ENCODE measurements around the gene GFPT2.
A peak's percentile ranks its signal among the peaks of the same experiment; 100 is the strongest.

The GFPT2 gene

DNA sequence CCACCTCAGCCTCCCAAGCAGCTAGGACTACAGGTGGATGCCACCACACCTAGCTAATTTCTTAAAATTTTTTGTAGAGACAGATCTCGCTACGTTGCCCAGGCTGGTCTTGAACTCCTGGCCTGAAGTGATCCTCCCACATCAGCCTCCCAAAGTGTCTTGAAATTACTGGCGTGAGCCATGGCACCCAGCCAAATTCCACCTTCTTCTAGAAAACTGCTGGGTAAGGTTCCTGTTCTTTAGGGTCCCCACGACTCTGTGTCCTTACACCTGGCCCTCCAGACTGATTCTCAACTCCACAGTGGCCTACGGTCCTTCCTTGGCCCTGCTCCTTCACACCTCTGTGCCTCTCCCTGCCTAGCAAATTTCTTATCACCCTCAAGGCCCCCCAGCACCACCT is 63.2 kb downstream of the GFPT2 start:
- Histone ChIP-seq H3K4me1 (ENCODE audit: control insufficient read depth, insufficient read depth, low read length) (0 out of 2 replicates have a peak, but pooled peaks cover 3% of the 10 kb centered on the region), H3K36me3 (ENCODE audit: control insufficient read depth in 2 of 2, insufficient read depth in 1 of 2, low read length in 2 of 2) (peaks cover 7 to 30% of the 10 kb centered on the region in 2 experiments), H3K27ac (ENCODE audit: extremely low read depth, low read depth, low read length) (no peak overlapping the region), H3K9me3 (ENCODE audit: control insufficient read depth, insufficient read depth, low read depth, low read length) (no peaks in the 10 kb centered on the region), H3K4me3 (ENCODE audit: low read depth, low read length) (peak overlapping the region; percentile 6; the same call in 1 of the 2 replicates)
- ChIA-PET POLR2A (interaction anchor here (1.6 kb wide), 1 partner anchor 81 kb away, joined by 4 read pairs; the partner anchor contains the start of gene RASGEF1C), CTCF (interaction anchor here (0.7 to 2.8 kb wide), 6 partner anchors 21 to 182 kb away, joined by 3 to 11 read pairs (median 5); partner anchors contain the start of gene RASGEF1C)
- no peak for TF ChIP-seq ZNF629 (tag by site-specific recombination; IDR thresholded peaks at IDR 0.05)
- no peak for TF ChIP-seq YY2 (tag by site-specific recombination; IDR thresholded peaks at IDR 0.05)

DNA sequence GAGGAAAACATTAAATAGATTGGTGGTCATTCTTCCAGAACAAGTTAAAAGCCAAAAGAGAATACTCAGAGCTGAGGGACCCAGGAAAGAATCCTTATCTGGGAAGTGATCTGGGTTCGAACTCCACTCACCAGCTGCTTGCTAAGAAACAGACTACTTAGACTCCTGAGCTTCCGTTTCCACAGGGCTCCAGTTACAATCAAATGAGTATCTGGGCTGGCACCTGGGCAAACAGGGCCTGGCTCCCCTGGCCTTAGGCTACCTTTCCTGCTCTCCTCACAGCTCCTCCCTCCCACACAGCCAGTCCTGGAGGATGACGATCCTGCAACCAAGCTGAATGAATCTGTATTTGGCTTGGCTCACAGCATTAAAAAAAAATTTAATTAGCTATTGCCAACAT is 63.7 kb downstream of the GFPT2 start:
- ChIA-PET CTCF (interaction anchor here (0.7 to 2.8 kb wide), 4 partner anchors 20 to 182 kb away, joined by 3 to 11 read pairs (median 5); partner anchors contain the start of gene RASGEF1C), POLR2A (interaction anchor here (0.5 to 1.6 kb wide), 2 partner anchors 31 to 81 kb away, joined by 4 read pairs; partner anchors contain the start of gene RASGEF1C)
- no peak overlapping the region for H3K27ac ChIP-seq (ENCODE audit: extremely low read depth, low read depth, low read length)
- peaks cover 7 to 33% of the 10 kb centered on the region in 2 experiments for H3K36me3 ChIP-seq (ENCODE audit: control insufficient read depth in 2 of 2, insufficient read depth in 1 of 2, low read length in 2 of 2)
- 0 out of 2 replicates have a peak, but pooled peaks cover 3% of the 10 kb centered on the region for H3K4me1 ChIP-seq (ENCODE audit: control insufficient read depth, insufficient read depth, low read length)
- no peaks in the 10 kb centered on the region for H3K9me3 ChIP-seq (ENCODE audit: control insufficient read depth, insufficient read depth, low read depth, low read length)
- H3K4me3 ChIP-seq (ENCODE audit: low read depth, low read length): no peak overlapping the region
- TF ChIP-seq OSR2 (tag by site-specific recombination; IDR thresholded peaks at IDR 0.05): peak; percentile 64
- TF ChIP-seq ZNF473 (tag by site-specific recombination; IDR thresholded peaks at IDR 0.05): no peak

DNA sequence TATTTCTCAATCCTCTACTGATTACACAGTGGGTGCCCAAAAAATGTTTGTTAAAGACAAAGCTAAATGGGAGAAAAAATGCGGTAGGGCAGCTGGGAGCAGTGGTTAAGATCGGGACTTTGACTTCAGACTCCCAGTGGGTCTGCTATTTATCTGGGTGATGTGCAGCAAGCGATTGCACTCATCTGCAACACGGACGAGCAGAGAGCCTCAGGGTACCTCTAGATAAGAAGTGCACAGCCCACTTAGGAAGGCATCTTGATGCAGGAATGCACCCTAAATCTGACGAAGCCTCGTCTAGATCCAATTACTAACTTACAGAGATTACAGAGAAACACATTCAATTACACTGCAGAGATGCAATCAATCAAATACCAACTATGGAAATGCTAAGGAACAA is 65.3 kb downstream of the GFPT2 start:
- CTCF ChIA-PET: interaction anchor here (0.5 to 0.9 kb wide), 2 partner anchors 11 to 95 kb away, joined by 3 to 7 read pairs; no protein-coding TSS in a partner anchor
- Histone ChIP-seq H3K4me3 (ENCODE audit: low read depth, low read length) (no peak overlapping the region), H3K36me3 (ENCODE audit: control insufficient read depth in 2 of 2, insufficient read depth in 1 of 2, low read length in 2 of 2) (peaks cover 6 to 39% of the 10 kb centered on the region in 2 experiments), H3K27ac (ENCODE audit: extremely low read depth, low read depth, low read length) (no peak overlapping the region), H3K4me1 (ENCODE audit: control insufficient read depth, insufficient read depth, low read length) (0 out of 2 replicates have a peak, but pooled peaks cover 3% of the 10 kb centered on the region), H3K9me3 (ENCODE audit: control insufficient read depth, insufficient read depth, low read depth, low read length) (no peaks in the 10 kb centered on the region)
- no peak for TF ChIP-seq SP2 (tag by site-specific recombination; IDR thresholded peaks at IDR 0.05)
- TF ChIP-seq YY1 (tag by site-specific recombination; IDR thresholded peaks at IDR 0.05): no peak
- TF ChIP-seq ZNF404 (tag by site-specific recombination; IDR thresholded peaks at IDR 0.05): no peak
- no peak for TF ChIP-seq KLF16 (tag by site-specific recombination; IDR thresholded peaks at IDR 0.05)
- no peak for TF ChIP-seq ZNF621 (tag by site-specific recombination; IDR thresholded peaks at IDR 0.05)
- TF ChIP-seq ZNF785 (tag by site-specific recombination; IDR thresholded peaks at IDR 0.05): no peak
- TF ChIP-seq, protein P1, sequence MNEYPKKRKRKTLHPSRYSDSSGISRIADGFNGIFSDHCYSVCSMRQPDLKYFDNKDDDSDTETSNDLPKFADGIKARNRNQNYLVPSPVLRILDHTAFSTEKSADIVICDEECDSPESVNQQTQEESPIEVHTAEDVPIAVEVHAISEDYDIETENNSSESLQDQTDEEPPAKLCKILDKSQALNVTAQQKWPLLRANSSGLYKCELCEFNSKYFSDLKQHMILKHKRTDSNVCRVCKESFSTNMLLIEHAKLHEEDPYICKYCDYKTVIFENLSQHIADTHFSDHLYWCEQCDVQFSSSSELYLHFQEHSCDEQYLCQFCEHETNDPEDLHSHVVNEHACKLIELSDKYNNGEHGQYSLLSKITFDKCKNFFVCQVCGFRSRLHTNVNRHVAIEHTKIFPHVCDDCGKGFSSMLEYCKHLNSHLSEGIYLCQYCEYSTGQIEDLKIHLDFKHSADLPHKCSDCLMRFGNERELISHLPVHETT (tag by site-specific recombination; IDR thresholded peaks at IDR 0.05): no peak
- no peak for TF ChIP-seq ZFP41 (tag by site-specific recombination; IDR thresholded peaks at IDR 0.05; ENCODE audit: borderline replicate concordance)
- TF ChIP-seq, protein P2, sequence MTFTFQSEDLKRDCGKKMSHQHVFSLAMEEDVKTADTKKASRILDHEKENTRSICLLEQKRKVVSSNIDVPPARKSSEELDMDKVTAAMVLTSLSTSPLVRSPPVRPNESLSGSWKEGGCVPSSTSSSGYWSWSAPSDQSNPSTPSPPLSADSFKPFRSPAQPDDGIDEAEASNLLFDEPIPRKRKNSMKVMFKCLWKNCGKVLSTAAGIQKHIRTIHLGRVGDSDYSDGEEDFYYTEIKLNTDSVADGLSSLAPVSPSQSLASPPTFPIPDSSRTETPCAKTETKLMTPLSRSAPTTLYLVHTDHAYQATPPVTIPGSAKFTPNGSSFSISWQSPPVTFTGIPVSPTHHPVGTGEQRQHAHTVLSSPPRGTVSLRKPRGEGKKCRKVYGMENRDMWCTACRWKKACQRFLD (tag by site-specific recombination; IDR thresholded peaks at IDR 0.05): no peak
- no peak for TF ChIP-seq BCL11B (tag by site-specific recombination; IDR thresholded peaks at IDR 0.05; ENCODE audit: low read depth)
- POLR2A ChIA-PET: no interaction called here

DNA sequence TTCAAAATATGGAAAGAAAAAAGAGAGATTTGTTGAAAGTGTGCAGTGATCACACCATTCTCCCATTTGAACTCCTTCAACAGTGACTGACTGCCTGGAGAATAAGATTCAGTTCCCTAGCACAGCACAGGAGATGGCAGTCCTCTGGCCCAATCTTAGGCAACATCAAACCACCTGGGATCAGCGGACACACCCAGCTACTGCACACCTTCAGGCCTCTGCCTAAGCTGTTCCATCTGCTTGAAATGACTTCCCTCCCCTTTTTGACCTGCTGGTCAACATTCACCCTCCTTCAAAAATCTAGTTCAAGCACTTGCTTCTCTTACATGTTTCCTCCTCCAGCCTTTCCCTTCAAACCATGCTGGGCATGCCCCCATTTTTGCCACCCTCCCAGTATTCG is 65.7 kb downstream of the GFPT2 start:
- H3K36me3 ChIP-seq (ENCODE audit: control insufficient read depth in 2 of 2, insufficient read depth in 1 of 2, low read length in 2 of 2): peaks cover 6 to 43% of the 10 kb centered on the region in 2 experiments
- no peak overlapping the region for H3K4me3 ChIP-seq (ENCODE audit: low read depth, low read length)
- H3K9me3 ChIP-seq (ENCODE audit: control insufficient read depth, insufficient read depth, low read depth, low read length): no peaks in the 10 kb centered on the region
- CTCF ChIA-PET: interaction anchor here (0.7 to 0.9 kb wide), 2 partner anchors 11 to 363 kb away, joined by 3 to 7 read pairs; no protein-coding TSS in a partner anchor
- no peak overlapping the region for H3K27ac ChIP-seq (ENCODE audit: extremely low read depth, low read depth, low read length)
- H3K4me1 ChIP-seq (ENCODE audit: control insufficient read depth, insufficient read depth, low read length): 0 out of 2 replicates have a peak, but pooled peaks cover 3% of the 10 kb centered on the region
- POLR2A ChIA-PET: no interaction called here
- TF ChIP-seq TRIM28 (IDR thresholded peaks at IDR 0.05; ENCODE audit: borderline replicate concordance, low read length) (no peak), ZNF747 (tag by site-specific recombination; IDR thresholded peaks at IDR 0.05) (no peak)
- TF ChIP-seq, protein P3, sequence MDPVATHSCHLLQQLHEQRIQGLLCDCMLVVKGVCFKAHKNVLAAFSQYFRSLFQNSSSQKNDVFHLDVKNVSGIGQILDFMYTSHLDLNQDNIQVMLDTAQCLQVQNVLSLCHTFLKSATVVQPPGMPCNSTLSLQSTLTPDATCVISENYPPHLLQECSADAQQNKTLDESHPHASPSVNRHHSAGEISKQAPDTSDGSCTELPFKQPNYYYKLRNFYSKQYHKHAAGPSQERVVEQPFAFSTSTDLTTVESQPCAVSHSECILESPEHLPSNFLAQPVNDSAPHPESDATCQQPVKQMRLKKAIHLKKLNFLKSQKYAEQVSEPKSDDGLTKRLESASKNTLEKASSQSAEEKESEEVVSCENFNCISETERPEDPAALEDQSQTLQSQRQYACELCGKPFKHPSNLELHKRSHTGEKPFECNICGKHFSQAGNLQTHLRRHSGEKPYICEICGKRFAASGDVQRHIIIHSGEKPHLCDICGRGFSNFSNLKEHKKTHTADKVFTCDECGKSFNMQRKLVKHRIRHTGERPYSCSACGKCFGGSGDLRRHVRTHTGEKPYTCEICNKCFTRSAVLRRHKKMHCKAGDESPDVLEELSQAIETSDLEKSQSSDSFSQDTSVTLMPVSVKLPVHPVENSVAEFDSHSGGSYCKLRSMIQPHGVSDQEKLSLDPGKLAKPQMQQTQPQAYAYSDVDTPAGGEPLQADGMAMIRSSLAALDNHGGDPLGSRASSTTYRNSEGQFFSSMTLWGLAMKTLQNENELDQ (tag by site-specific recombination; IDR thresholded peaks at IDR 0.05; ENCODE audit: low read depth): no peak
- TF ChIP-seq, protein P2 (tag by site-specific recombination; IDR thresholded peaks at IDR 0.05): no peak
- TF ChIP-seq, protein P4, sequence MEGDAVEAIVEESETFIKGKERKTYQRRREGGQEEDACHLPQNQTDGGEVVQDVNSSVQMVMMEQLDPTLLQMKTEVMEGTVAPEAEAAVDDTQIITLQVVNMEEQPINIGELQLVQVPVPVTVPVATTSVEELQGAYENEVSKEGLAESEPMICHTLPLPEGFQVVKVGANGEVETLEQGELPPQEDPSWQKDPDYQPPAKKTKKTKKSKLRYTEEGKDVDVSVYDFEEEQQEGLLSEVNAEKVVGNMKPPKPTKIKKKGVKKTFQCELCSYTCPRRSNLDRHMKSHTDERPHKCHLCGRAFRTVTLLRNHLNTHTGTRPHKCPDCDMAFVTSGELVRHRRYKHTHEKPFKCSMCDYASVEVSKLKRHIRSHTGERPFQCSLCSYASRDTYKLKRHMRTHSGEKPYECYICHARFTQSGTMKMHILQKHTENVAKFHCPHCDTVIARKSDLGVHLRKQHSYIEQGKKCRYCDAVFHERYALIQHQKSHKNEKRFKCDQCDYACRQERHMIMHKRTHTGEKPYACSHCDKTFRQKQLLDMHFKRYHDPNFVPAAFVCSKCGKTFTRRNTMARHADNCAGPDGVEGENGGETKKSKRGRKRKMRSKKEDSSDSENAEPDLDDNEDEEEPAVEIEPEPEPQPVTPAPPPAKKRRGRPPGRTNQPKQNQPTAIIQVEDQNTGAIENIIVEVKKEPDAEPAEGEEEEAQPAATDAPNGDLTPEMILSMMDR (tag by site-specific recombination; IDR thresholded peaks at IDR 0.05): no peak

Measured in HEK293 (cell line).